ENCODE results near the gene ZNF835. TPM values are rescaled to one million over a fixed set of nuclear protein-coding genes. Genes with fewer than 3 reads are reported as not detected.

Gene ZNF835
- polyA plus RNA-seq, 1 of the 3 experiments (the other 2 are of a cell fraction): not detected

GRCh38 chr19:56668676-56669075 lies 2.9 kb downstream of the ZNF835 start:
- no peak overlapping the region for H3K9ac ChIP-seq
- H3K9me2 ChIP-seq: no peaks in the 10 kb centered on the region
- no peaks in the 10 kb centered on the region for H3F3A ChIP-seq (replicated peaks; ENCODE audit: insufficient read depth)
- 76% methylated on average over 7 of the region's 9 CpGs for WGBS (ENCODE audit: low lambda C conversion rate)
- H3K27me3 ChIP-seq (ENCODE audit: insufficient read depth): no peaks in the 10 kb centered on the region
- no peak for DNase-seq
- H3K4me1 ChIP-seq (ENCODE audit: control insufficient read depth in 1 of 2, insufficient read depth in 2 of 2, low read depth in 1 of 2, low read length in 1 of 2): peaks cover 0 to 11% of the 10 kb centered on the region in 2 experiments; a peak in 1 of 4 replicates
- ChIA-PET POLR2A (no interaction called here), CTCF (no interaction called here)
- H3K79me2 ChIP-seq (ENCODE audit: insufficient read depth): no peaks in the 10 kb centered on the region
- H3K4me3 ChIP-seq (ENCODE audit: low read depth in 2 of 2, low read length in 1 of 2): no peak overlapping the region
- H3K9me3 ChIP-seq: no peaks in the 10 kb centered on the region
- H2AFZ ChIP-seq (ENCODE audit: low read depth): no peak overlapping the region
- TF ChIP-seq JUND (IDR thresholded peaks at IDR 0.05) (no peak), FOXM1 (IDR thresholded peaks at IDR 0.05; ENCODE audit: low read depth) (no peak), EZH2phosphoT487 (IDR thresholded peaks at IDR 0.05; ENCODE audit: borderline replicate concordance, low read depth) (no peak), ELF1 (IDR thresholded peaks at IDR 0.05) (no peak), NFIC (IDR thresholded peaks at IDR 0.05; ENCODE audit: borderline replicate concordance) (no peak), USF1 (IDR thresholded peaks at IDR 0.05; ENCODE audit: borderline replicate concordance, low read depth) (no peak), FOSL2 (IDR thresholded peaks at IDR 0.05; ENCODE audit: borderline replicate concordance, low read depth) (no peak), EP300 (IDR thresholded peaks at IDR 0.05; ENCODE audit: borderline replicate concordance in 1 of 2, low read depth in 1 of 2, low read length in 1 of 2) (no peak), TEAD4 (IDR thresholded peaks at IDR 0.05; ENCODE audit: borderline replicate concordance, insufficient read depth) (no peak), TCF12 (IDR thresholded peaks at IDR 0.05) (no peak), SMC3 (IDR thresholded peaks at IDR 0.05; ENCODE audit: low read depth, low read length) (no peak), TAF1 (IDR thresholded peaks at IDR 0.05; ENCODE audit: borderline replicate concordance, low read depth, low read length) (no peak), RCOR1 (IDR thresholded peaks at IDR 0.05; ENCODE audit: low read length) (no peak), GATA2 (CRISPR knock-in tag; IDR thresholded peaks at IDR 0.05) (no peak), RXRA (IDR thresholded peaks at IDR 0.05; ENCODE audit: borderline replicate concordance, low read depth) (no peak), CHD2 (IDR thresholded peaks at IDR 0.05; ENCODE audit: low read length, partially characterized antibody) (no peak), MEF2A (IDR thresholded peaks at IDR 0.05; ENCODE audit: borderline replicate concordance, low read depth) (no peak)
- TF ChIP-seq, protein P1, sequence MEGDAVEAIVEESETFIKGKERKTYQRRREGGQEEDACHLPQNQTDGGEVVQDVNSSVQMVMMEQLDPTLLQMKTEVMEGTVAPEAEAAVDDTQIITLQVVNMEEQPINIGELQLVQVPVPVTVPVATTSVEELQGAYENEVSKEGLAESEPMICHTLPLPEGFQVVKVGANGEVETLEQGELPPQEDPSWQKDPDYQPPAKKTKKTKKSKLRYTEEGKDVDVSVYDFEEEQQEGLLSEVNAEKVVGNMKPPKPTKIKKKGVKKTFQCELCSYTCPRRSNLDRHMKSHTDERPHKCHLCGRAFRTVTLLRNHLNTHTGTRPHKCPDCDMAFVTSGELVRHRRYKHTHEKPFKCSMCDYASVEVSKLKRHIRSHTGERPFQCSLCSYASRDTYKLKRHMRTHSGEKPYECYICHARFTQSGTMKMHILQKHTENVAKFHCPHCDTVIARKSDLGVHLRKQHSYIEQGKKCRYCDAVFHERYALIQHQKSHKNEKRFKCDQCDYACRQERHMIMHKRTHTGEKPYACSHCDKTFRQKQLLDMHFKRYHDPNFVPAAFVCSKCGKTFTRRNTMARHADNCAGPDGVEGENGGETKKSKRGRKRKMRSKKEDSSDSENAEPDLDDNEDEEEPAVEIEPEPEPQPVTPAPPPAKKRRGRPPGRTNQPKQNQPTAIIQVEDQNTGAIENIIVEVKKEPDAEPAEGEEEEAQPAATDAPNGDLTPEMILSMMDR (IDR thresholded peaks at IDR 0.05): no peak
- TF ChIP-seq, protein P2, sequence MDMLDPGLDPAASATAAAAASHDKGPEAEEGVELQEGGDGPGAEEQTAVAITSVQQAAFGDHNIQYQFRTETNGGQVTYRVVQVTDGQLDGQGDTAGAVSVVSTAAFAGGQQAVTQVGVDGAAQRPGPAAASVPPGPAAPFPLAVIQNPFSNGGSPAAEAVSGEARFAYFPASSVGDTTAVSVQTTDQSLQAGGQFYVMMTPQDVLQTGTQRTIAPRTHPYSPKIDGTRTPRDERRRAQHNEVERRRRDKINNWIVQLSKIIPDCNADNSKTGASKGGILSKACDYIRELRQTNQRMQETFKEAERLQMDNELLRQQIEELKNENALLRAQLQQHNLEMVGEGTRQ (IDR thresholded peaks at IDR 0.05; ENCODE audit: borderline replicate concordance, low read depth, low read length): no peak
- TF ChIP-seq, protein P3, sequence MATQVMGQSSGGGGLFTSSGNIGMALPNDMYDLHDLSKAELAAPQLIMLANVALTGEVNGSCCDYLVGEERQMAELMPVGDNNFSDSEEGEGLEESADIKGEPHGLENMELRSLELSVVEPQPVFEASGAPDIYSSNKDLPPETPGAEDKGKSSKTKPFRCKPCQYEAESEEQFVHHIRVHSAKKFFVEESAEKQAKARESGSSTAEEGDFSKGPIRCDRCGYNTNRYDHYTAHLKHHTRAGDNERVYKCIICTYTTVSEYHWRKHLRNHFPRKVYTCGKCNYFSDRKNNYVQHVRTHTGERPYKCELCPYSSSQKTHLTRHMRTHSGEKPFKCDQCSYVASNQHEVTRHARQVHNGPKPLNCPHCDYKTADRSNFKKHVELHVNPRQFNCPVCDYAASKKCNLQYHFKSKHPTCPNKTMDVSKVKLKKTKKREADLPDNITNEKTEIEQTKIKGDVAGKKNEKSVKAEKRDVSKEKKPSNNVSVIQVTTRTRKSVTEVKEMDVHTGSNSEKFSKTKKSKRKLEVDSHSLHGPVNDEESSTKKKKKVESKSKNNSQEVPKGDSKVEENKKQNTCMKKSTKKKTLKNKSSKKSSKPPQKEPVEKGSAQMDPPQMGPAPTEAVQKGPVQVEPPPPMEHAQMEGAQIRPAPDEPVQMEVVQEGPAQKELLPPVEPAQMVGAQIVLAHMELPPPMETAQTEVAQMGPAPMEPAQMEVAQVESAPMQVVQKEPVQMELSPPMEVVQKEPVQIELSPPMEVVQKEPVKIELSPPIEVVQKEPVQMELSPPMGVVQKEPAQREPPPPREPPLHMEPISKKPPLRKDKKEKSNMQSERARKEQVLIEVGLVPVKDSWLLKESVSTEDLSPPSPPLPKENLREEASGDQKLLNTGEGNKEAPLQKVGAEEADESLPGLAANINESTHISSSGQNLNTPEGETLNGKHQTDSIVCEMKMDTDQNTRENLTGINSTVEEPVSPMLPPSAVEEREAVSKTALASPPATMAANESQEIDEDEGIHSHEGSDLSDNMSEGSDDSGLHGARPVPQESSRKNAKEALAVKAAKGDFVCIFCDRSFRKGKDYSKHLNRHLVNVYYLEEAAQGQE (IDR thresholded peaks at IDR 0.05; ENCODE audit: low read depth, low read length): no peak
- no peak overlapping the region for H3K27ac ChIP-seq (ENCODE audit: low read depth in 2 of 2, low read length in 1 of 2)
- no peaks in the 10 kb centered on the region for H3K36me3 ChIP-seq (replicated peaks in 1 of 2; ENCODE audit: control insufficient read depth in 1 of 2, insufficient read depth in 2 of 2, low read length in 1 of 2)
- no peaks in the 10 kb centered on the region for H4K20me1 ChIP-seq (ENCODE audit: insufficient read depth)
- no peak overlapping the region for H3K4me2 ChIP-seq

Measured in SK-N-SH (cell line).